NCI-H510A treated with DMSO at 0.1 percent for 48 hours (cell line): ENCODE data around the gene SLC39A11.

Experiments used
- DNase-seq: peaks from one replicate; lab custom pipeline; 2025; lab: John Stamatoyannopoulos, UW

Gene SLC39A11

GRCh38 chr17:72683506-72684404, 408.7 kb downstream of the SLC39A11 start:
- DNase-seq, result peak; percentile 79

- no peak for DNase-seq
These were observed 409.9 kb downstream of the SLC39A11 start for GRCh38 chr17:72682605-72683004.

- peak; percentile 60 for DNase-seq
These were observed 410.6 kb downstream of the SLC39A11 start for GRCh38 chr17:72681844-72682243.

GRCh38 chr17:72677714-72678390, 414.6 kb downstream of the SLC39A11 start:
- no peak for DNase-seq

GRCh38 chr17:72677108-72677507, 415.4 kb downstream of the SLC39A11 start:
- DNase-seq, result no peak

GRCh38 chr17:72672729-72673128, 419.8 kb downstream of the SLC39A11 start:
- DNase-seq, result no peak

- DNase-seq, result no peak
These were observed 421.5 kb downstream of the SLC39A11 start for GRCh38 chr17:72671016-72671415.

- no peak for DNase-seq
These were observed 425.1 kb downstream of the SLC39A11 start for GRCh38 chr17:72667096-72668063.

GRCh38 chr17:72665852-72666851, 426.3 kb downstream of the SLC39A11 start:
- DNase-seq, result peak; percentile 39

- DNase-seq, result no peak
These were observed 429.7 kb downstream of the SLC39A11 start for GRCh38 chr17:72662827-72663190.

- DNase-seq, result no peak
These were observed 430.3 kb downstream of the SLC39A11 start for GRCh38 chr17:72661945-72662826.

- DNase-seq, result peak; percentile 55
These were observed 431.2 kb downstream of the SLC39A11 start for GRCh38 chr17:72661116-72661944.

- no peak for DNase-seq
These were observed 432.0 kb downstream of the SLC39A11 start for GRCh38 chr17:72660274-72661115.

GRCh38 chr17:72659811-72660210, 432.7 kb downstream of the SLC39A11 start:
- DNase-seq, result no peak

- no peak for DNase-seq
These were observed 433.8 kb downstream of the SLC39A11 start for GRCh38 chr17:72658675-72659074.

- no peak for DNase-seq
These were observed 434.8 kb downstream of the SLC39A11 start for GRCh38 chr17:72657467-72658317.
